NOMO-1 (cell line): ENCODE results near the gene CHGA.

Experiments used
- DNase-seq, 2 experiments: peaks; one replicate each; lab custom pipeline; 2025; ENCODE audit not compliant: unreplicated experiment in 2 of 2; lab: John Stamatoyannopoulos, UW

The CHGA gene

DNA sequence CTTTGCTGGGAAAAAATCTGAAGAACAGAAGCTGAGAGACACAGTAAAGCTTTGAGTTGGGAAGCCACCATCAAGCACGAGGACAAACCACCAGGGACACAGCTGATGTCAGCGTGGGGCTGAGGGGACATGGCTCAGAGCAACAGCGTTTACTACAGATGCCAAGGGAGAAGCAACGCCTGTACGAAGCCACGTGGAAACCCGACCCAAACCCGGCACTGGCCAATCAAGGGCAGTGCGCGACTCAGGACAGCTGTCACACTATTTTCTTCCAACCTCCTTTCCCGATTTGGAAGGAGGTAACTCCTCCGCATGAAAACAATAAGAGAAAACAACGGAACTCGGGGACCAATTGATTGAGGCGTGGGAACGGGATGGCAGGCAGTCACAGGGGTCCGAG lies 20.2 kb upstream of the CHGA start:
- DNase-seq = no peak

DNA sequence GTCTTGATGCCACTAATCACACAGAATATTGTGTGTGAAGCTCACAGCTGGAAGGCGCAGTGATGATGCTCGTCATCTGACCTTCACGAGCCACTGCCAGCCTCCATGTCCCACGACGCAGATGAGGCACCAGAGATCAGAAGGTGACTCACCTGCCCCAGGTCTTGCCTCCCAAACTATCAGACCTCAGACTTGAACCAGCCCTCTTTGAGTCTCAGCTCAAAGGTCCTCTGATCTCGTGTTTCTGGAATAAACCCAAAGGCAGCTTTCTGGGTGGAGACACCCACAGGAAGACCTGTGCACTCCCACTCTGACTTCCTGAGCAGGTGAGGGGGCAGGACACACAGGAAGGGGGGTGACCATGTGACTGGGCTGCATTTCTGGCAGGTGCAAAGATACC lies 19.6 kb upstream of the CHGA start:
- DNase-seq = no peak

DNA sequence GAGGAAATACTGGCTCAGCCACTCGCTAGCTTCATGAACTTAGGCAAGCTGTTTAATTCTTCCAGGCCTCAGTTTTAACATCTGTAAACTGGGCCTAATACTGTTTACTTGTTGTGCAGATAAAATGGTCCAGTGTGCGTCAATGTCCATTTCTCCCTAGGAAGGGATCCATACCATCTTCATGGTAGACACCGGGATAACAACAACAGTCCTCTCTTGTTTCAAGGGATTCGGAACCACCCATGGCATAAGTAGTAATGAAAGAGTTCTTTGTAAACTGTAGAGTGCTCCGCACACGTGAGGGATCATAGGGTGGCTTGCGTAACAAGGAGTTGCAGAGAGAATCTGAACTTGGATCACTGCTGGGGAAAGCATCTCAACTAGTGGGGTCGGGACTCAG lies 17.3 kb upstream of the CHGA start:
- no peak for DNase-seq

DNA sequence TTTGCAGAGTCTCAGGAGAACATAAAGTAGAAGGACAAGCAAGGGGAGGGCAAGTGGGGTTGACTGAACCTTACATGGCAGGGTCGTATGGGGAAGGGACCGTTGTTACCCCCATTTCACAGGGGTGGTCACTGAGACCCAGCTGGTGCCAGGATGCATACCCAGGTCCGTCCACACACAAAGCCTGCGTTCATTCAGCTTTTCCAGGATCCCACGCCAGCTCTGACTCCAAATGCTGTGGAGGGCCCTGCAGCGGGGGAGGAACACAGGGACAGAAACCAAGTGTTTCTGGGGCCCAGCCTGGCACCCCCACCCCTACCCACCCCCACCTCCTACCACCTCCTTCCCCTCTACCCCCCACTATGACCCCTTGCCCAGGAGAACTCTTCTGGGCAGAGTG lies 16.5 kb upstream of the CHGA start:
- DNase-seq = no peak

DNA sequence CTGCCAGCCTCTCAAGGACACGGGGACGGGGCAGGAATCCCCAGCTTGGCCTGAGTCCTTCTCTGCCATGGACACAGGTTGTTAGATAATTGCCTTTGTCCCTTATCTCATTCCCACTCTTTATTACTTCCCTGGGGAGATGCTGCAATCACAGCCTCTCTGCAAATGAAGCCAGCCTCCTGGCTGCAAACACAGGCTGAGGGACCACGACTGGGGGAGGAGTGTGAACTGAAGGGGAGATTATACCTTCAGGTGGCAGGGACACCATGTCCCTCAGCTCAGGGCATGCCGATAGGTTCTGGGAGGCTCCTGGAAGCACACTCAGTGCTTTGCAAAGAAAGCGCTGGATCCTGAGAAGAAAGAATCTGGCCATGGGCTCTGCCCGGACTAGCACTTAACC lies 16.1 kb upstream of the CHGA start:
- DNase-seq = no peak

DNA sequence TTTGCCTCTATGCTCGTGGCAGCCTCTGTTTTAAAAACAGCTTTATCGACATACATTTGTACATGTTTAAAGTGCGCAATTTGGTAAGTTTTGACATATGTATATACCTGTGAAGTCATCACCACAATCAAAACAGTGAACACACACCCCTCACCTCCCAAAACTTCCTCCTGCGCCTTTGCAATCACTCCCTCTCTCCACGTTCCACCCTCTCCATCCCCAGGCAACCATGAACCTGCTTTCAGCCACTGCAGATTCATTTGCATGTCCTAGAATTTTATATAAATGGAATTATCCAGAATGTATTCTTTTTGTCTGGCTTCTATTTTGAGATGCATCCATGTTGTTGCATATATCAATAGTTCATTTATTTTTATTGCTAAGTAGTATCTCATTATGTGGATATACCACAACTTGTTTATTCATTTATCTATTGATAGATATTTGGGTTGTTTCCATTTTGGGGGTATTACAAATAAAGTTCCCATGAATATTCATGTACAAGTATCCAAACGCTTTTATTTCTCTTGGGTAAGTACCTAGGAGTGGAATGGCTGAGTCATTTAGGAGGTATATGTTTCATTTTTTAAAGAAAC lies 15.5 kb upstream of the CHGA start:
- DNase-seq = no peak

DNA sequence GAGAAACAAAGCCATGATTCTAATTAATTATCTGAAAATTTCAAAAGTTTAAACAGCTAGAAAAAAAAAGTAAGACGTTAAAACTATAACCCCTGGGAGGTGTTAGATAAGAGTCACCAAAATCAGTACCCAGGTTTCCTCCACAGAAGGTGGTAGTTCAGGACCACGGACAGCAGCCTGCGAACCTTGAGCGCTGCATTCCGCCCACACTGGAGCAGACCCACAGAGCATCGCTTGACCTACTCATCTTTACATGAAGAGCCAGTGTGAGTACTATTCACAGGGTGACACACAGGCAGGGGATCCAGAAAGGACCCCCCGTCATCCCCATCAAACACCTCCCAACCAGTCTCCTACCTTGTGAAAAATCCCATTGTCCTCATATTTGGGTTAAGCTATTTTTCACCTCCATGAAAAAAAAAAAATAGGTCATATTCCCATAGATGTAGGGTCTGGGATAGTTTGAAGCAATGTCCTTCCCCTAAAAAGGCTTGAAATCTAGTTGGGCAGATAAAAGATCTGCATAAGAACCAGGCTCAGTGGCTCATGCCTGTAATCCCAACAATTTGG lies 8.8 kb upstream of the CHGA start:
- peak in 1 of 2 experiments; percentile 49 for DNase-seq

DNA sequence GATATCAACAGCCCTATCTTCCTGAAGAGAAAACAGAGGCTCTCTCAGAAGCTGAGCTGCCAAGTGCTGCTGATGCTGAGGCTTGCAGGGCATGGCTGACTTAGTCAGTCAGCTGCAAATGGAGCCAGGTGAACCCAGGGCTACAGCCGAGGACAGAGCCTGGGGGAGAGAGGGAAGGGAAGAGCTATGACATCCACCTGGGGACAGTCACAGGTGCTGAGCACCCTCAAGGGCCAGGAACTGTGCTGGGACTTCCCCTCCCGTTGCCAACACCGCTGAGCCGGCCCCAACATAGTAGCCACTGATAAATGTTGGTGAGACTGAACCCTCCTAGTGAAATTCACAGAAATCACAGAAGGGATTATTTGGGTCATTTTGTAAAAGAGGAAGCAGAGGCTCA lies 6.7 kb upstream of the CHGA start:
- no peak for DNase-seq

DNA sequence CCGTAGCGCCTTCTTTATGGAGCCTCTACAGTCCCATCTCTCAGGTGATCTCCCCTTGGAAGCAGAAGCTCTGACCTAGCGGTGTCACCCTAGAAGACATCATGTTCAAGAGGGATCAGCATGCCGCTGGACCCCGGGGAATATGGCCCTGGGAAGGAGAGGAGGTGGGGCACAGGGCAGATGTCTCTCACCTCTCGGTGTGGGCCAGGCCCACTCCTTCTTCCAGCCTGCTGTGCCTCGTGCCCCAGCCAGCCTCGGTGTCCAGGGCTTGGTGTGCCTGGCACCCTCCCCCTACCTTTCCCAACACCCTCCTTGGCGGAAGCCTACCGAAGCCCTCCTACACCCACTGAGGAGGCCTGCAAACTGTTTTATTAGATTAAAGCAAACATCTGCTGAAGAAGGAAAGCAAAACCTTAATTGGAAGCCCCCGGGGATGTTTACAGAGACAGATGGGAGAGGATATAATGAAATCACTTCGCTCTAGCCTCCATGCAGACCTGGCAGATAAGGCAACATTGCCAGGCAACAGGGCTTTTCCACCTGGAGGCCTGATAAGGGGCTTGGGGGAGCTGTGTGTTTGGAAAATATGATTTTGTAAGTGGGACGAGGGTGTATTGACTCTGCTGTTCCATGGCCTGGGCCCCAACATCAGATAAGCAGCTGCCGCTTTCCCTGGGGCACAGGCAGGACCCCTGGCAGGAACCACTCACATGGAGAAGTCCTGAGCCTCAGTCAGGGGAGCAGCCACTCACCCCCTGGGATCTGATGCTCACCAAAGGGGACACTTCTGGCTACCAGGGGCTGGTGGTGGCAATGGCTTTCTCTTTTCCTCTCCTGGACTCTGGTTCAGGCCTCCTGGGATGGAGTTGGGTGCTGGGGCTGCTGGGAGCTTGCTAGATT lies 5.7 kb upstream of the CHGA start:
- DNase-seq = no peak

DNA sequence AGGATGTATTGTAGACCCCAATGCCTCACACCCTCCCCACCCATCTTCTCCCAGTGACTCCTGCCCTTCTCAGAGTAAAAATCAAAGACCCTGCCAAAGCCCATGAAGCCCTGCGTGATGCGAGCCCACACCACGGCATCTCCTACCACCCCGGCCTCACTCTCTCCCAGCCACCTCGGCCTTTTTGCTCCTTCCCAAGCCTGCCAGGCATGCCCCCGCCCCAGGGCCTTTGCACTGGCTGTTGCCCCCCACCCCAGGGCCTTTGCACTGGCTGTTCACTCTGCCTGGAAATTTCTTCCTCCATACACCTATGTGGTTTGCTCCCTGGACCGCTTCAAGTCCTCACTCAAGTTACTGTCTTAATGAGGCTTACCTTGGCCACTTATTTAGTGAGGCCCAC lies 5.0 kb upstream of the CHGA start:
- no peak for DNase-seq

DNA sequence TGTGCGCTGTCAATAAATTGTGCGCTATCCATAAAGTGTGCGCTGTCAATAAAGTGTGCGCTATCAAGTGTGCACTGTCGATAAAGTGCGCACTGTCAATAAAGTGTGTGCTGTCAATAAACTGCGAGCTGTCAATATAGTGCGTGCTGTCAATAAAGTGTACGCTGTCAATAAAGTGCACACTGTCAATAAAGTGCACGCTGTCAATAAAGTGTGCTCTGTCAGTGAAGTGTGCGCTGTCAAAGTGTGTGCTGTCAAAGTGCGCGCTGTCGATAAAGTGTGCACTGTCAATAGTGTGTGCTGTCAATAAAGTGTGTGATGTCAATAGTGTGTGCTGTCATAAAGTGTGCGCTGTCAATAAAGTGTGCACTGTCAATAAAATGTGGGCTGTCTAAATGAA lies 2.9 kb upstream of the CHGA start:
- no peak for DNase-seq

DNA sequence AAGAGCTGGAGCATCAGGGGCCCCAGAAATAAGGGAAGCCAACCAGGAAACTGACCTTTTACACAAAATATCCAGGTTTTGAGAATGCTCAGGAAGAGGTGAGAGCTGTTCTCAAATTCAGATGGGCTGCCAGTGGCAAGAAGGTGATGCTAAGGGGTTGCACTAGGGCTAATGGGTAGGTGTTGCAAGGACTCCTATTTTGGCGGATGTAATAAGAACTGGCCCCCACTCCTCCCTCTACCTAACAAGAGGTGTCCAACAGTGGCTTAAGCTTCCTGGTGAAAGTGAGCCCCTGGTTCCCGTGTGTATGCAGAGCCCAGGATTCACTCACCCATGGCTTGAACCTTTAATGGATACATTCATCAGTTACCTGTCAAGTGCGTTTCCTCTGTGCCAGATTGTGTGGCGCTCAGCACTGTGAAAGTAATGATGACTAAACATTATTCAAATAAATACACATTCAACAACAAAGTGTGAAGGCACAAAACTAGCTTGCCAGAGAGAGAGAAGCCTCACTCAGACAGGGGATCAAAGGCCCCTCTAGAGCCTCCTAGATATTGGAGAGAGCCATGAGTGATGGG lies 705 bp upstream of the CHGA start:
- DNase-seq = no peak

DNA sequence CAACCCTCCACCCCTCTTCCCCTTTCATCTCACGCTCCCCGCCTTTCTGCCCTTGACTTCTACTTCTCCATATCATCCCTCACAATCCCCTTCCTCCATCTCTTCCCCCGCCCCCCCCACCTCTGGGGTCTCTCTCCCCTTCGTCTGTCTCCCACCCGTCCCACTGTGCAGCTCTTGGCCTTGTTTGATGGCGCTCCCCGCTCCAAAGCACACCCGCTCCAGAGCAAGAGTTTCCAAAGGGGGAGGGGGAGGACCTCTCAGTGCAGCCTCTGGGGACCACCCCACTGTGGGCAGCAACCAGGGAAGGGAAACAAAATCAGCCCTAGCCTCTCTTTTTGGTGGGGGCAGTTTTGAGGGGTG lies 774 bp downstream of the CHGA start:
- no peak for DNase-seq

DNA sequence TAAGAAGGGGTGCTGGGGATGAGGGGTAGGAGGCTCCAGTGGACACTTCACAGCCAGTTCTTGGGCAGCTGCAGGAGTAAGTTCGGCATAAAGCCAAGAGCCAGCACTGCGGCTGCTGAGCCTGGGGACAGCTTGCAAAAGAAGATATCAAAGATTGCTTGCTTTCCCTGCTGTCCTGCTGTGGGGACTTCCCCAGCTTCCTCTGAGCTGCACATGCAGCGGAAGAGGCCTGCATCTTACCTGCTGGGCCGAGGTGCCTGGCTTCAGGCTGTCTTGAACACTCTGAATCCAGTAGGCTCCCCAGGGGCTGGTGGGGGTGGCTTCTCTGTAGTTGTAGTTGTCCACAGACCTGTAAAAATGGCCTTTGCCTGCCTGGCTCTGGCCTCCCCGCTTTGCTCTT lies 1.3 kb downstream of the CHGA start:
- no peak for DNase-seq

DNA sequence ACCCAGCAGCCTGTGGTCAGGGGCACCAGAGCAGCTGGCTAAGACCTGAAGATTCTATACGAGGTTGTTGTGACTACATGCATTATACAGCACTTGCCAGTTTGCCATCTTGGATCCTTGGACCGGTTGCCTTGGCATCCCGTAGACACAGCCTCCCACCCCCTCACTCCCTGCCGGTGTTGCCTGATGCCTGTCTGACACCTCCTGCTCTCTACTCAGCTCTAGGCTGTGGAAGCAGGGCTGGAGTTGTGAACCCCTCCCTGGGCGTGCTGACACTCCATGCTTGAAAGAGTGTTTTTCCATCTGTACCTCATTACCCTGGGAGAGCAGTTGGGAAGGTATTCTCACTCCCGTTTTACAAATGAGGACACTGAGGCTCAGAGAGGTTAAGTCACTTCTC lies 2.5 kb downstream of the CHGA start:
- DNase-seq = no peak

DNA sequence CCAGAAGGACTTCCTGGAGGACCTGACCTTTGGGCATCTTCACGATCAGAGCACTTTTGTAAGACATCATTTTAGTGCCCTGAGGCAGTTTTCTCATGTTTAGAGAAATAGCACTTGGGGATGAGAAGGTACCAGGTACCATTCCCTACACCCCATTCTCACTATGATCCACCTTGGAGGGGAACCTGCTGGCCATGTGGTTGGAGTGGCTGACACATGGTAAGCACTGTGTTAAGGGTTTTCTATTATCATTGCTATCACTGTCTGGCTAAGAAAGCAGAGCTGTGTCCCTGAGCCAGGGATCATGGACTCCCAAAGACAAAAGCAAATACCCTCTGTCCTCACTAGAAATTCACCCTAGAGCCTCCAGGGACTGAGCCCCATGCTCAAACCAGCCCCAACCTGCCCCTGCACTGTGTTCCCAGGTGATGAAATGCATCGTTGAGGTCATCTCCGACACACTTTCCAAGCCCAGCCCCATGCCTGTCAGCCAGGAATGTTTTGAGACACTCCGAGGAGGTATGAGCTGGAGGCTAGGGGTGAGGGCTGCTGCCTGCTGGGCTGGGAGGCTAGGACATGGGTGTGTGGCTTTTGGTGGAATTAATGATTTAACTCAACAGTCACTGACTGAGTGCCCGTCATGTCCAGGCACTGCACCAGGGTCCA lies 3.4 kb downstream of the CHGA start:
- no peak for DNase-seq

DNA sequence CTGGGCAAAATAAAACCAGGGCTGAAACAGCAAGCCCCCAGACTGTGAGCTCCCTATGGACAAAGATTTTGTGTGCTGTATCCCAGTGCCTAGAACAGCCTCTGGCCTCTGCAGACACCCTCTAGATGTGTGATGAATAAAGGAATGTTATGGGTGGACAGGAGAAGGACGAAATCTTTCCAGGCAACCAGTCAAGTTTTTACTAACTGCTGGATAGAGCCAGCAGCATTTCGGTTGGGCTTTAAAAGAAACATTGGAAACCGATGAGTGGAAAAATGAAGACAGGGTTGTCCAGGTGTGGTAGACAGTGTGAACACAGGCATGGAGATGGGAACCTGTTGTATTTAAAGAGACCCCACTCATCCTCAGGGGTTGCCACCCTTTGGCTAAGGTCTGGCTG lies 4.0 kb downstream of the CHGA start:
- no peak for DNase-seq

DNA sequence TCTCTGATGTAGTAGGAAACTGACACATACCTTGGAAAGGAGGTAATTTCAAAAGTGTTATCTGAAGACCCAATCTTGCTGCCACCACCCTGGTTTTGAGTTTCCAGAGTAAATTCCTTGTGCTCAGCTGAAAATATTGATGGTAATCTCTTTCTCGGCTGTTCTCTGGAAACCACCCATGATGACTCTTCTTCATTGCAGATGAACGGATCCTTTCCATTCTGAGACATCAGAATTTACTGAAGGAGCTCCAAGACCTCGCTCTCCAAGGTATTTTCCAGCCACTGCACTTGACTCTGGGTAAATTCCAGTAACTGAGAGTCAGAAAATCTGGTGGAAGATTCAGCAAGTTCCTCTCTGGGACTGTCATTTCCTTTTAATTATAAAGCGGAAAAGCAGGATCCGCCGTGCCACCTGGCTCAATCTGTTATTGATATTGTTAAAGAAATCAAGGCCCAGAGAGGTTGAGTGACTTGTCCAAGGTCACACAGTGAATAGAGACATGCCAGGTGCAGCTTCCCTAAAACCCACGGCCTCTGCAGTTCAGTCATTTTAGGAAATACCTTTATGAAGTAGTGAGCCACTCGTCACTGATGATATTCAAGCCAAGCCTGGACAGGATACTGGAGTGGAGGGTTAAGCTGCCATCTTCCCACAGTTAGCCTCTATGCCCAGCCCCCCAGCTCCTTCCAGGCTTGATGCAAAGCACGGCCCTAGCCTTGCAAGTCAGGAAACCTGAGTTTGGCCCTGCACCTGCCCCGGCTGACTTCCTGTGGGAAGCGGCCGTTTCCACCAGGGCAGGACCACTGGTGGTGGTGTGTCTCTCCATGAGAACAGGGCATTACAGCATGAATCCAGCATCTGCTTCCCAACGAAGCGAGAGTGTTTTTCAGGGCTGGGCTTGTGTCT lies 4.7 kb downstream of the CHGA start:
- no peak for DNase-seq

DNA sequence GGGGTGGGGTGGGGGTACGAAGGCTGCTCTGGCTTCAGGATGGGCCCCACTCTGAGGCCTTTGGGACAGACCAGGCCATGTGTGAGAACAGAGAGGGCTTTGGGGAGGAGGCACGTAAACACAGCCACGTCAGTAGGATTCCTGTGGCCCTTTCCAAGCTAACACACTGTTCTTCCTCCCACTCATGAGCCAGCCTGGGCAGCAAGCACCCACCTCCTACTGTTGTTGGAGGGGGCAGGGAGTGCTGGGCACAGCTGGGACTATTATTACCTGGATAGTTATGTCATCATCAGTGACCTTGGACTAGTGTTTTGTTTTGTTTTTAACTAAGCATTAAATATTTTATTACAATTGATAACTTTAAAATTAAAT lies 5.3 kb downstream of the CHGA start:
- DNase-seq = no peak

DNA sequence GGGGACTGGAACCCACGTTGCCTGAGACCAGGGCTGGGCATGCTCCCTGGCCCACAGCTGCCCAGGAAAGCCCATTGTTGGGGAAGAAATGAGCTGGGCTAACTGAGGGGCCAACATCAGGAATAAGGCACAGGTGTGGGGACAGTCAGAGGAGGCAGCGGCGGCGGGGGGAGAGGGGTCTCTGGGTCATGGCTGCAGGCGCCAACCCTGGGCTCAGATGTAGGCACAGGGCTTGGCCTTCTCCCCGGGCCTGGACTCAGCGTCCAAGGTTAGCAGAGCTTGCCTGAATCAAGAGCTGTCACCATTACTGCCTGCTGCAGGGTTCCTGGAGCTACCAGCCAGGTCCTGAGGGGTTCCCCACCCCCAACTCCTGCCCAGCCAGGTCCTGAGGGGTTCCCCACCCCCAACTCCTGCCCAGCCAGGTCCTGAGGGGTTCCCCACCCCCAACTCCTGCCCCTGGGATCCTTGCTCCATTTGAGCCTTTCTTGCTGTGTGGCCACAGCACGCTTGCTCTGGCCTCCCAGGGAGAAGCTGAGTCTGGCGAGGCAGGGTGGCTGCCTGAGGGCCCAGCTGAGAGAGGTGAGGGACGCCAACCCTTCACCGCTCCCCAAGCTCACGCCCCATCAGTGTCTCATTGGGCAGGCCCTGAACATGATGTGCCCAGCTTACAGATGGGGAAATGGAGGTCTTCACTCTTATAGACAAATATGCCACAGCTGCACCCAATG lies 6.2 kb downstream of the CHGA start:
- no peak for DNase-seq
